Panc1 (cell line): ENCODE results near the gene HELB. TPM values are rescaled to one million over a fixed set of nuclear protein-coding genes. Genes with fewer than 3 reads are reported as not detected.

ENCODE experiments used
- ATAC-seq: fragments of 200-7000 bp; cut with Tn5 transposase; 2 replicates; pipeline ENCODE4 v1.9.1; 2020; ENCODE audit warnings: mild to moderate bottlenecking, moderate library complexity
- BruUV-seq: library from RNA; stranded (reverse); fragments of 400-500 nt; replicated peaks from 2 replicates; lab custom pipeline; 2021; lab: Mats Ljungman, UMichigan
- CTCF ChIA-PET: fragments of 300-600 bp; sonication (Branson Sonifier 250); formaldehyde crosslinking; loops from one replicate; lab custom pipeline; 2022; ENCODE audit warnings: antibody characterized with exemption; lab: Charles Lee
- POLR2A ChIA-PET: fragments of 300-600 bp; sonication (Branson Sonifier 250); formaldehyde crosslinking; loops from one replicate; lab custom pipeline; 2022; ENCODE audit warnings: antibody characterized with exemption; lab: Charles Lee
- DNase-seq: peaks from one replicate; pipeline ENCODE4 v3.0.0-alpha.2; 2010; ENCODE audit warnings: low read depth, low spot score
- H3K27ac ChIP-seq: 2 replicates; pipeline ENCODE4 v1.5.1; 2011; ENCODE audit warnings: mild to moderate bottlenecking, low read length, inconsistent platforms
- H3K27me3 ChIP-seq: fragments of 200-500 bp; sonication (Bioruptor generic); 2 replicates; pipeline ENCODE4 v1.6.0; 2014; ENCODE audit warnings: low read length, inconsistent platforms; ENCODE audit not compliant: control insufficient read depth, insufficient read depth
- H3K36me3 ChIP-seq: fragments of 200-500 bp; sonication (Bioruptor generic); 2 replicates; pipeline ENCODE4 v1.5.1; 2014; ENCODE audit warnings: inconsistent platforms, mild to moderate bottlenecking, low read length, moderate library complexity; ENCODE audit not compliant: control insufficient read depth, insufficient read depth
- H3K4me1 ChIP-seq: 2 replicates; pipeline ENCODE4 v1.5.1; 2011; ENCODE audit warnings: inconsistent platforms, mild to moderate bottlenecking, low read length, moderate library complexity; ENCODE audit not compliant: control insufficient read depth, insufficient read depth
- H3K4me3 ChIP-seq, 2 experiments: 2 replicates each; pipeline ENCODE4 v1.5.1; 2011 to 2012; ENCODE audit warnings: low read depth in 2 of 2, low read length in 2 of 2, mild to moderate bottlenecking in 2 of 2, inconsistent platforms in 1 of 2, moderate library complexity in 1 of 2
- H3K9me3 ChIP-seq: fragments of 200-500 bp; sonication (Bioruptor generic); 2 replicates; pipeline ENCODE4 v1.5.1; 2014; ENCODE audit warnings: low read depth, mild to moderate bottlenecking, inconsistent platforms, low read length, moderate library complexity; ENCODE audit not compliant: control insufficient read depth, insufficient read depth
- POLR2AphosphoS5 ChIP-seq: IDR thresholded peaks from 2 replicates; pipeline ENCODE4 v1.6.1; 2012; ENCODE audit warnings: mild to moderate bottlenecking, low read depth, low read length, moderate library complexity
- SIN3A ChIP-seq: IDR thresholded peaks from 2 replicates; pipeline ENCODE4 v1.6.1; 2012; ENCODE audit warnings: low read depth, mild to moderate bottlenecking, low read length, moderate library complexity, borderline replicate concordance; ENCODE audit not compliant: insufficient read depth
- TCF7L2 ChIP-seq: IDR thresholded peaks from 2 replicates; pipeline ENCODE4 v1.6.1; 2011; ENCODE audit warnings: mild to moderate bottlenecking, low read depth, low read length, inconsistent platforms
- in situ Hi-C: cut with HindIII; loops from 2 replicates; pipeline ENCODE4 v1.10.0; 2016; ENCODE audit warnings: low sequenced_read_pairs, low pct_unique_long_range_greater_than_20kb
- intact Hi-C: fragments of 100-400 bp; cut with micrococcal nuclease; formaldehyde crosslinking; loops from one replicate; pipeline ENCODE4 v1.10.0; 2022; ENCODE audit not compliant: unreplicated experiment
- total RNA-seq: library from RNA; stranded (reverse); gene quantifications from one replicate; pipeline ENCODE4 v1.2.1, GENCODE V29; 2021; ENCODE audit not compliant: unreplicated experiment
- TF ChIP-seq, protein P1 (sequence below): fragments of 450-650 bp; IDR thresholded peaks from 2 replicates; pipeline ENCODE4 v1.5.1; 2017; ENCODE audit warnings: mild to moderate bottlenecking
- TF ChIP-seq, protein P2 (sequence below), 2 experiments: IDR thresholded peaks; 2 replicates each; pipeline ENCODE4 v1.6.1; 2011 to 2012; ENCODE audit warnings: low read depth in 2 of 2, control low read depth in 1 of 2, low read length in 1 of 2, mild to moderate bottlenecking in 1 of 2, moderate library complexity in 1 of 2; ENCODE audit not compliant: insufficient read depth in 1 of 2

The HELB gene
- total RNA-seq, 1 experiment from 2014 or later, result 4.9 TPM

DNA sequence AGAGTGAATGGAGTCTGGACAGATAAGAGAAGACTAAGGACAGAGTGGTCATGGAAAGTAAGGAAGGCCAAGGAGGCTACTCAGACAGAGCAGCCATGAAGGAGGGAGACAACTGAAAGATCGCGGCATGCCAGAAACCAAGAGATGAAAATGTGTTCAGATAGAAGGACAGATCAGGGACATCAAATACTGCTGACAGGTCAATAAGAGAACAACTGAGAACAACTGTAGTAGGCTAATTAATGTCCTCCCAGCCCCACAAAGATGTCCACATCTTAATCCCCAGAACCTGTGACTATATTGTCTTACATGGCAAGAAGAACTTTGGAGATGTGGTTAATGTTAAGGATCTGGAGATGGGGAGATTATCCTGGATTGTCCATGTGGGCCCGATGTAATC, 15.0 kb upstream of the HELB start:
- H3K36me3 ChIP-seq, result no peaks in the 10 kb centered on the region
- intact Hi-C loops (no loop called here), in situ Hi-C loops (no loop called here)
- ChIA-PET POLR2A (interaction anchor here (0.7 kb wide), 1 partner anchor 982 kb away, joined by 8 read pairs; no protein-coding TSS in a partner anchor), CTCF (no interaction called here)
- DNase-seq (no peak), ATAC-seq (no peak)
- H3K9me3 ChIP-seq, result no peaks in the 10 kb centered on the region
- BruUV-seq, result no TSS peak
- TF ChIP-seq TCF7L2, result no peak
- TF ChIP-seq, protein P1, sequence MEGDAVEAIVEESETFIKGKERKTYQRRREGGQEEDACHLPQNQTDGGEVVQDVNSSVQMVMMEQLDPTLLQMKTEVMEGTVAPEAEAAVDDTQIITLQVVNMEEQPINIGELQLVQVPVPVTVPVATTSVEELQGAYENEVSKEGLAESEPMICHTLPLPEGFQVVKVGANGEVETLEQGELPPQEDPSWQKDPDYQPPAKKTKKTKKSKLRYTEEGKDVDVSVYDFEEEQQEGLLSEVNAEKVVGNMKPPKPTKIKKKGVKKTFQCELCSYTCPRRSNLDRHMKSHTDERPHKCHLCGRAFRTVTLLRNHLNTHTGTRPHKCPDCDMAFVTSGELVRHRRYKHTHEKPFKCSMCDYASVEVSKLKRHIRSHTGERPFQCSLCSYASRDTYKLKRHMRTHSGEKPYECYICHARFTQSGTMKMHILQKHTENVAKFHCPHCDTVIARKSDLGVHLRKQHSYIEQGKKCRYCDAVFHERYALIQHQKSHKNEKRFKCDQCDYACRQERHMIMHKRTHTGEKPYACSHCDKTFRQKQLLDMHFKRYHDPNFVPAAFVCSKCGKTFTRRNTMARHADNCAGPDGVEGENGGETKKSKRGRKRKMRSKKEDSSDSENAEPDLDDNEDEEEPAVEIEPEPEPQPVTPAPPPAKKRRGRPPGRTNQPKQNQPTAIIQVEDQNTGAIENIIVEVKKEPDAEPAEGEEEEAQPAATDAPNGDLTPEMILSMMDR, result no peak
- TF ChIP-seq, protein P2, sequence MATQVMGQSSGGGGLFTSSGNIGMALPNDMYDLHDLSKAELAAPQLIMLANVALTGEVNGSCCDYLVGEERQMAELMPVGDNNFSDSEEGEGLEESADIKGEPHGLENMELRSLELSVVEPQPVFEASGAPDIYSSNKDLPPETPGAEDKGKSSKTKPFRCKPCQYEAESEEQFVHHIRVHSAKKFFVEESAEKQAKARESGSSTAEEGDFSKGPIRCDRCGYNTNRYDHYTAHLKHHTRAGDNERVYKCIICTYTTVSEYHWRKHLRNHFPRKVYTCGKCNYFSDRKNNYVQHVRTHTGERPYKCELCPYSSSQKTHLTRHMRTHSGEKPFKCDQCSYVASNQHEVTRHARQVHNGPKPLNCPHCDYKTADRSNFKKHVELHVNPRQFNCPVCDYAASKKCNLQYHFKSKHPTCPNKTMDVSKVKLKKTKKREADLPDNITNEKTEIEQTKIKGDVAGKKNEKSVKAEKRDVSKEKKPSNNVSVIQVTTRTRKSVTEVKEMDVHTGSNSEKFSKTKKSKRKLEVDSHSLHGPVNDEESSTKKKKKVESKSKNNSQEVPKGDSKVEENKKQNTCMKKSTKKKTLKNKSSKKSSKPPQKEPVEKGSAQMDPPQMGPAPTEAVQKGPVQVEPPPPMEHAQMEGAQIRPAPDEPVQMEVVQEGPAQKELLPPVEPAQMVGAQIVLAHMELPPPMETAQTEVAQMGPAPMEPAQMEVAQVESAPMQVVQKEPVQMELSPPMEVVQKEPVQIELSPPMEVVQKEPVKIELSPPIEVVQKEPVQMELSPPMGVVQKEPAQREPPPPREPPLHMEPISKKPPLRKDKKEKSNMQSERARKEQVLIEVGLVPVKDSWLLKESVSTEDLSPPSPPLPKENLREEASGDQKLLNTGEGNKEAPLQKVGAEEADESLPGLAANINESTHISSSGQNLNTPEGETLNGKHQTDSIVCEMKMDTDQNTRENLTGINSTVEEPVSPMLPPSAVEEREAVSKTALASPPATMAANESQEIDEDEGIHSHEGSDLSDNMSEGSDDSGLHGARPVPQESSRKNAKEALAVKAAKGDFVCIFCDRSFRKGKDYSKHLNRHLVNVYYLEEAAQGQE (IDR thresholded peaks at IDR 0.05; ENCODE audit: insufficient read depth in 1 of 2, low read depth in 2 of 2, low read length in 1 of 2), result no peak
- no peak for TF ChIP-seq POLR2AphosphoS5
- TF ChIP-seq SIN3A, result no peak
- no peaks in the 10 kb centered on the region for H3K4me1 ChIP-seq
- no peaks in the 10 kb centered on the region; the same call in 1 of the 2 replicates for H3K27me3 ChIP-seq
- H3K27ac ChIP-seq, result no peak overlapping the region
- no peak overlapping the region for H3K4me3 ChIP-seq

DNA sequence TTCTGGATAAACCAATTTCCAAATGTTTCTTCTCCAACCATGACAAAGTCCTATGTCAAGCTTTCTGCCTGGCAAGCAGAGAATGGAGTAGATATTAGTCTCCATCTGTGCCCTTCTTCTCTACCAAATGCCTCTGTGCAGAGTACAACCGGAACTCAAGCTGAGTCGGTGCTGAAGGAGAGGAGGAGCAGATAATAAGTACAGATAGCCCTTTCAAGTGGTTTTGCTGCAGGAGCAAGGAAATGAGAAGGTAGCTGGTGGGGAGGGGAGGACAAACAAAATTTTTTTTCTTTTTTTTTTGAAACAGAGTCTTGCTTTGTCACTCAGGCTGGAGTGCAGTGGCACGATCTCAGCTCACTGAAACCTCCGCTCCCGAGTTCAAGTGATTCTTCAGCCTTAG, 14.2 kb upstream of the HELB start:
- no peaks in the 10 kb centered on the region for H3K4me1 ChIP-seq
- ChIA-PET CTCF (no interaction called here), POLR2A (no interaction called here)
- in situ Hi-C loops (no loop called here), intact Hi-C loops (no loop called here)
- no peaks in the 10 kb centered on the region for H3K36me3 ChIP-seq
- H3K27ac ChIP-seq, result no peak overlapping the region
- H3K4me3 ChIP-seq, result no peak overlapping the region
- no TSS peak for BruUV-seq
- TF ChIP-seq POLR2AphosphoS5, result no peak
- TF ChIP-seq, protein P1, result no peak
- TF ChIP-seq, protein P2 (IDR thresholded peaks at IDR 0.05; ENCODE audit: insufficient read depth in 1 of 2, low read depth in 2 of 2, low read length in 1 of 2), result no peak
- TF ChIP-seq TCF7L2, result no peak
- no peak for TF ChIP-seq SIN3A
- H3K9me3 ChIP-seq, result no peaks in the 10 kb centered on the region
- DNase-seq (no peak), ATAC-seq (no peak)
- H3K27me3 ChIP-seq, result no peaks in the 10 kb centered on the region; the same call in 1 of the 2 replicates
